GM18870 (cell line): ENCODE data around the gene ZFHX3.

Experiments used
- ATAC-seq: cut with Tn5 transposase; IDR thresholded peaks from one replicate; pipeline ENCODE4 v1.9.1; 2021; ENCODE audit warnings: moderate library complexity; ENCODE audit not compliant: unreplicated experiment

The ZFHX3 gene

DNA sequence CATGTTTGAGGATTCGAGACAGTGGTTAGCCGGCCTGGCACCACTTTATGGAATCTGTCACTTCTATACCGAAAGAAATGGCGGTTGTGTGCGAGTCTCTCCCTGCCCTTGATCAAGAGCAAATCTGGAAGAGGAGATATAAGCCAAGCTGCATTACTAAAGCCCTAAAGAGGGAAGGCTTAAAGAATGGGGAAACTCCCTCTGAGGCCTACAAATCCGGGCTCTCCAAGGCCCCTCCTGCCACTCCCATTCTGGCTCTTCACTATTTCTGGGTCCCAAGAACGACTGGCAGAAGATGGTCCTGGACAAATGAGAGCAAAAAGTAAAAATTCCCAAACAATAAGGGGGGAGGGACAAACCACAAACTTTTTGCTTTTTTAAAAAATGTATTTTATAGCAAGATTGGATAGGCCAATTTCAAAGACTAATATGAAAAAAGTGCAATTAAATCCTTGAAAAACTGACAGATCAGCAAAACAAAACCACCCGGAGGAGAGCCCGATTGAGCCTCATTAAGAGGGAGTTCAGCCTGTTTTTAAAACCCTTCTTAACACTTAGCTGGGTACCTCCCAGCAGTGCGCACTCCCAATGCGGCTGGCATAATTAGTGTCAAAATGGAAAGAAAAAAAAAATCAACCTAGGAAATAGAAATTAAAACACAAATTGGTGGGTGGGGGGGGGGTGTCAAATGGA is 193.5 kb downstream of the ZFHX3 start:
- no peak for ATAC-seq

DNA sequence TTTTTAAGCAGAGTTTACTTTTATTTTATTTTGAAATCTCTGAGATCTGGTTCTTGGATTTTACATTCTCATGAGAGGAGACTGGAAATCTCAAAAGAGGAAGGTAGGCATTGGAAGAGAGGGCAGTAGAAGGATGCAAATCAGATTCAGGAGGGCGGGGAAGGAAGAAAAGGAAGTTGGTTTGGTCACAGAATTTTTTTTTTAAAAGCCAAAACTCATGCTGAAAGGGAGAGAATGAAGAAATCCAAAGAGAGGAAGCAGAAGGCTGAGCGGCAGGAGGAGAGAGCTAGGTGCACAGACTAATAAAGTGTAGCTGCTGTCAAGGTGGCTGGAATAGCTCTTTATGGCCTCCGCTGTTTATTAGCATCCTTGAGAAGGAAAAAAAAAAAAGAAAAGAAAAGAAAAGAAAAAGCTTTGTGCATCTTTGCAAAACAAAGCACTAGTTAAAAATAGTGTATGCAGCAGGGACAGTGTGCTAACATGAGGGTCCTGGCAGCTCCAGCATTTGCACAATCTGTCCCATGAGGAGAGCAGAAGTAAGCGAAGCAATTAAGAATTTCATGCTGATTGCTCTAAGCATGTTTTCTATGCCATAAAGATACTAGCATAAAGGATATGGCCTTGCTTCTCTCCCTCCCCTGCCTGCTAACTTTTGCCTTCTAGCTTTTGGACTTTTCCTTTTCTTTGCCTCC is 194.2 kb downstream of the ZFHX3 start:
- no peak for ATAC-seq

DNA sequence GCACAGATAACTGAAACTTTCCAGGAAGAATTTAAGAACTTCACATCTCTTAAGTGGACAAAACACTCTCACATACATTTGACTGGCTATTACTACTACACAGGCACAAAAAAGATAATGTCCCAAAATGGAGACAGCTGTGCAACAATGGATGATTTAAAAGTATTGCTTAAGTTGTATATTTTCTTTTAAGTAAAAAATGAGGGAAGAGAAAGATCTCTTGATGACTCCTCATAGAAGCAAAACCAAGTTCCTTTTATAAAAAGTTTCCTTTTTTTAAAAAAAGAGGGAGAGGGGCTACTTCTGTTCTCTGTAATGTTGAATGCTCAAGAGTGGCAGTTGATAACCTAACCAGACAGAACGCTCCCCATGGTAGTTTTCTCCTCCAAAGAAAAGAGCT is 195.5 kb downstream of the ZFHX3 start:
- no peak for ATAC-seq

DNA sequence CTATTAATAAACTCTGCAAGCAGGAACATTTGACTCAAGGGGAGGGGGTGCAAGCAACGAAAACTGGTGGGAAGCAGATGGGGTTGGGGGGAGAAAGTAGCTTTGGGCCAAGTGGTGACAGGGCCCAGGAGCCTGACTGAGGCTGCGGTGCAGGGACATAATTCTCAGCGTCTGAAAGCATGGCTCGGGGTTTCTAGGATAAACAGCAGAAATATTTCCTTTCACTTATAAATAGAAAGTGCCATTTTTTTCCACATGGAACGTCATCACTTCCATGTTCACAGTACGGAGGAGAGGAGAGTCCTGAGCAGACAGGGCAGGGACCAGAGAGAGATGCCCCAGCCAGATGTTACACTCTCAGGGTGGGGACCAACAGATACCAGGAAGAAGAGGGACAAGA is 197.1 kb downstream of the ZFHX3 start:
- ATAC-seq, result no peak

DNA sequence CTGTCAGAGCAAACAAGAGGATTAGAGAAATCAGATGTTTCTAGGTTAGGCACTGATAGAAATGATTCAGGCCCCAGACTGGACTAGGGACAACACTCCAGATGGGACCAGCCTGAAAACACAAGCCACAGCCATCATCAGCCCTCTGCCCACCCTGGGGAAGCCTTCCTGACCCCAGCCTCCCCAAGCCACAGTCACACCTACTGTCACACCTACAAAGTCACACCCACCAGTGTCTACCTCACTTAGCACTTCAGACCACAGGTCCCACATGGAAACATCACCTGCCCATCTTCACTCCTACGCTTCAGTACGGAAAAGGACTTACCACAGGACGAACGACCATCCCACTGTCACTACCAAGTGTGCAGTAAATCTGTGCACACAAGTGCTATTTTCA is 197.9 kb downstream of the ZFHX3 start:
- no peak for ATAC-seq

DNA sequence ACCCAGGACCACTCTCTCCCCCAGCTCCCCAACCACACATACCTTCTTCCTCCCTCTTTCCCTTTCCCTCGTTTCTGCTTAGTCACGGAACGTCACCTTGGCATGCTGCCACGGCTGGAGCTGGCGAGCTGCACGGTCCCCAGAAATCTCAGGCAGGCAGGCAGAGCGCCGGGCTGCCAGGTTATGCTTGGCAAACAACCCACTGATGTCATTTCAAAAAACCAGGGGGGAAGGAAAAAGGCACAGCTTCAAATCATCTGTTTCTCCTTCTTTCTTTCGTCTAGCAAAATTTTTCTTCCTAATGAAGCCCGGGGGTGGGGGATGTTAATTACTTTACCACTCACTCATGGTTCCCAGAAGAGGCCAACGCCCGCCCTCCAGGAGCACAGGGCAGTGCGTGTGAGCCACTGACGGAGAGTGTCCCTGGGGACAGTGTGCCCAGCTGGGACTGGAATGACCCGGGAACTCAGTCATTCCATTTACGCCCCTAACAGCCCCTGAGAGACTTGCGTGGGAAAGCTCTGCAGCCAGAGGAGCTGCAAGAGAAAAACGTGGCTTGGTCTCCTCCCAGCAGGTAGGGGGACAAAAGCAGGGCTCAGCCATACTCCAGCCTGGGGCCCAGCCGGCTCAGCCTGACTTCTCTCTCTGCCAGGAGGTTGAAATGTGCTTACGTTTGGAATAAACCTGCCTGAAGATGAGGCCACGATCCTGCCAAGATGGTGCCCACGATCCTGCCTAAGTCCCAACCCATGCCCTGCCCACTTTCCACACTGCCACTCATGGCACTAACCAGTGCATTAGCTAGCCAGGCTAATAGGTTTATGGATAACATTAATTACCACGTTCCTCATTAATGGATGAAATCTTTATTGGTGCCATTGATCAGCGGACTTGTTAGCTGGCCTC is 198.9 kb downstream of the ZFHX3 start:
- ATAC-seq, result no peak

DNA sequence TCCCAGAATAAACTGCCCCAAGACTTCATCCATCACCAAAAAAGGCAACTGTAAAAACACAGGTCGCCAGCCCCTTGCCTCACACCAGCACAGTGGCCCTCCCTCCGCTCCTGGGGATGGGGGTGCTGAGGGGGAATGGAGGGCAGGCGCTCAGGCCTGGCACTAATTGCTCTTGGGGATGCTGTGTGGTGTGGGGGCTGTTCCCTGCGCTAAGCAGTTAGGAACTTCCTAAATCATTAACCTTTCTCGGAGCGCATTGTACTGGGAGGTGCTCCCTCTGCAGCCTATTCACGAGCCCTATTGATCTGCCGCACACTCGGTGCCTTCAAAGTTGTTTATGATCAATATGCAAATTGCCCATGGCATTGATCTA is 199.9 kb downstream of the ZFHX3 start:
- ATAC-seq, result no peak

DNA sequence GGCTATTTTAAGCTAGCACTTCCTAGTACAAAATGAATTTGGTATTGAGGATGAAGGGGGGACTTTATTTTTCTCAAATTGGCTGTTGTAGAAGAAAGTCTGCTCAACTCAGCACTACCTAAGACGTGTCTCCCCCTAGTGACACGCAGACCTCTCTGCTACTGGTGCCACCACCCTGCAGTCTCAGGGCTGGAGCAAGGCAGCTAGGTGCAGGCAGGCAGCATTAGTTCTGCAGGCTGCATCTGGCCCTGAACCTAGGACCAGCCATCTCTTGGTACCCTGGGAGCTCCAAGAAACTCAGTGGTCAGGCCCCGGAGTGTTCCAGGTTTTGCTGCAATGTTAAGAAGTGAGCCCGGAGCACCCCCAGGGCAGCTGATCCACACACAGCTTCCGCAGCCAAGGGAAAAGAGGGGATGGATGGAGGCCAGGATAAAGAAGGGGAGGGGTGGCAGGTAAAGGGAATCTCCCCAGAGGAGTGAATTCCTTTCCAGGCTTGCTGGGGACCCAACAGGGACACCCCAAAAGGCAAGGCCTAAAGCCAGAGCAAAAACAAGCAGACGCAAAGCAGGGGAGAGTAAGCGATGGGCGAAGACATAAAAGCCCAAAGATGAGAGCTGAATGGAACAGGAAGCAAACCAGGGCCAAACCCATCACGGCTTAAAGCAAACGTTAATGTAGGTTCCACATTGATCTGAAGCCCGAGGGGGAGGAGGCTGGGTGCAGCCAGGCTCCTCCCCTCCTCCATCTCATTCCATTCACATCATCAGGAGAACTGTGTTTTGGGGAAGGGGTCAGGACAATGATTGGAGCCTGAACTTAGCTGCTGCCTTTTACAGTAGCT is 200.5 kb downstream of the ZFHX3 start:
- ATAC-seq, result no peak

DNA sequence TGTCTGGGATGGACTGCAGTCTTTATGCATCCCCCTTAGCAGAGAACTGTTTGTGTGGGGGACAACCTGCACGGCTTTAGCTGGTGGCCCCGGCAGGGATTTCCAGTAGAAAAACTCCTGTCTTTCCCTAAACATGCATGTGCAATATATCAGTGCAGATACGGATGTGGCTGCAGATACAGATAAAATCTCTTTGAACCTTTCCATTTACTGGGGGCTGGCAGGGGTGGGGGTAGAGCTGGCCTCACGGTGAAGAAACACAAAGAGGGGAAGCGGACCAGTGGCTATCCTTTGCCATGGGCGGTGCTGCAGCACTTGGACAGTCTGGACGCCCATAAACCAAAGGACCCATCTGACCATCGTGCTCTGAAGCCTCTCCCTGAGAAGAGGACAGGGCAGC is 201.3 kb downstream of the ZFHX3 start:
- no peak for ATAC-seq

DNA sequence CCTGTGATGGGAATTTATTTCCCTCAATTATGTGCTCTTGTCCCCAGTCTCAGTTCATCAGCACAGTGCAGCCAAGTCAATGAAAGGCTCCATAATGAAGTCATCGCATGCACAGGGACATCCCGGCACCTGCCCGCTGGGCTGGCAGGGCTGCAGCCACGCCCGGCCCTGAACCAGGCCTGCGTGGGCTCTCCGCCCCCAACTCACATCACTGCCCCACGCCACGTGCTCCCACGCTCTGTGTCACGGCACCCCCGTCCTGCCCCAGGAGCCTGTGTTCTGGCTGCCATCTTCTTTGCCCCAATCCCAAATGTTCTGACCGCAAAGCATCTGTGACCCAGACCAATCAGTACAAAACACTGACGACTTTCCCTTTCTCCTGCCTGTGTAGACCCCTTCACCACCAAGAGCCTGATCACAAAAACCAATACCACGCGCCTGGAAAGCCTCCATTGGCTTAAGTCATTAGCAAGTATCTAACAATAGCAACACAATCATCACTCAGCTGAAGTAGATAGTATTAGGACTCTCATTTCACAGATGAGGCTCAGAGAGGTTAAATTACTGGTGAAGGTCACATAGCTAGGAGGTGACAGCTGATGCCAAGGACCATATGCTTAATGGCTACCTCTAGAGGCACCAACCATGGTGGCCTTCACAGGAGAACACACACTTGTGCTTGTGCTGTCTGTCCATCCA is 202.5 kb downstream of the ZFHX3 start:
- ATAC-seq, result no peak

DNA sequence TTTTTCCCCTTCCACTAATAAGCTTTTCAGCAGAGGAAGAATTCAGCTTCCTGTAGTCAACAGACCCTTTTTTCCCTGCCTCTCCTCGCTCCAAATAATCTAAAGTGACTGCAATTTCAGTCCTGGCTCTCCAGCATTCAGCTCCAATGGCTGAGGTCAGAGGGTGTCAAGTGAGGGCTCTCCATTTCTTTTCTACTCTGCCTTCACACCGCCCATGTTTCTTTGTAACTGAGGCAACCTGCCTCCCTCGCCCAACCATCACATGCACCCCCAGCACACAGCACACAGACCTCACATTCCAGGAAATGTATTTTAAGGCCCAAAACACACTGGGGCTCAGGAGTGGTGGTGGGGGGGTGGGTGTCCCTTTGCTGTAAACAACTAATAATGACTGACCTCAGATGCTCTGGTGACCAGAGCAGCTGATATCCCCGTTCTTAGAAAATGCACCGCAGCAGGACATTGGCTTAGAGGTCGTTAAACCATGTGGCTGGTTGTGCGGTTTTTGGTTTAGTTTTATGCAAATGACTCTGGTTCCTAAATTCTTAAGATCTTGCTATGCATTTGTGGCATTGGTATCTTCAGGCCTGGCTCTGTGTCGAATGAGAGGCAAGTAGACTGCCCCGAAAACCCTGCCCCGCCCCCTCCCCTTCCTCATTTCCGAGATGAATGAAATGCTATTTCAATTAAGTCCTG is 203.6 kb downstream of the ZFHX3 start:
- ATAC-seq, result no peak

DNA sequence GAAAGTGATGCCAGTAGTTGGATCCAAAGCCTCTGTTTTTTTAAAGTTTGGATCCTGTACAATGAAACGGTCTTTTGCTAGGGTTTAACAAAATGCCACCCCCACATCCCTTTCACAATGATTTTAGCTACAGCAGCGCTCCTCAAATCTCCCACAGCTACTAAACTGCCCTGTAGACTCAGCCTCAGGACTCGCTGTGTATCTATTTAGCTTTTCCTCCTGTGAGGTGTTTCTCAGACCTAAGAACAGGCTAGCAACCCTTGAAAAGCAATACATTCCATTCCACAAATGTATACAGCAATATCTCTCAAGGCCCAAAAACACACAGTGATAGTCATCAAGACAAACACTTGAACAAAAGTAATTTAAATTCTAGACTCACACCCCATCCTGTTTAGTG is 206.4 kb downstream of the ZFHX3 start:
- no peak for ATAC-seq

DNA sequence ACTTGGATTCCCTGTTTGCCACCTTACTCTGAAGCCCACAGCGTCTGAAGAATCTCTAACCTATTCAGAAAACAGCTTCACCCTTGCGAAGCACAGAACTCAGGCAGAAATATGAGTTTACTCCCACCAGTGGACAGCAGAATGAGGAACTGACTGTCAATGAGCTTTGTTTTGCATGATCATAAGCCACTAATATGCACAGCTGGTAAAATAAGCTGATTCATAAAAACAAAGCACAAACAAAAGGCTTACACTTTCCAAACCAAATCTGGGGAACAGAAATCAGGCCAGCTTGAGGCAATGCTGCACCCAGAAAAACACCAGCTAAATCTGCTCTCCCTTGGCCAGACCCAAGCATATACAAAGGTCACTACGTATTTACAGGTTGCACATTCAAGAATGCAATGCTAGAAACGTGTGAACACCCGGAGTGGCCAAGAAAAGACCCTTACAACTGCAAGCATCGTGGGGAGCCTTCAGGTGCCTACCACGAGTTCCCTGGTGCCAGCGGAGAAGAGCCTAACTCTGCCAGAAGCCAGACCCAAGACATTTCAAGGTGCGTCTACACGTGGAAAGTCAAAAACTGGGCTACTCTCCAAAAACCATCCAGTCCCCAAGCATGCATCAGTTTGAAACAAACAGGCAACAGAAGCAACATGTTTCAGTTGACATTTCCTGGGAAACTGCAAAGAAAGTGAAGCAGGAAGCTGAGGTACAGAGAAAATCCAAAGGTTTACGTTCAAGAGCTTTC is 207.1 kb downstream of the ZFHX3 start:
- ATAC-seq, result no peak

DNA sequence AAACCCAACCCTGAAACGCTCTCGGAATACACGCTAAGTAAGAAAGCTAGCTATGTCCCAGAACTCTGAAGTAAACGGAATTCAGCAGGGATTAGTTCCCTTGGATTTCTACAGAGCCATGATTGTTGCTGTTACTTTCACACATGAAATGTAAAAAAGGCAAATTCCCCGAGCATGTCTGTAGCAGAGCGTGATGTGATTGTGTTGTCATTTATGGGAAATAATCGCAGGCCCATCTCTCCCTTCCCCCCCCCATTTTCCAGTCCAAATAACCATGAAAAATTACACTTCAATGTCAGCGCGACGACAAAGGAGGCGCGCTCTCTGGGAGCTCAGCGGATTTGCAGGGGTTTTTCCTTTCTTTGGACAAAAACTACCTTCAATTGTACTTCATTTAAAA is 209.0 kb downstream of the ZFHX3 start:
- no peak for ATAC-seq

DNA sequence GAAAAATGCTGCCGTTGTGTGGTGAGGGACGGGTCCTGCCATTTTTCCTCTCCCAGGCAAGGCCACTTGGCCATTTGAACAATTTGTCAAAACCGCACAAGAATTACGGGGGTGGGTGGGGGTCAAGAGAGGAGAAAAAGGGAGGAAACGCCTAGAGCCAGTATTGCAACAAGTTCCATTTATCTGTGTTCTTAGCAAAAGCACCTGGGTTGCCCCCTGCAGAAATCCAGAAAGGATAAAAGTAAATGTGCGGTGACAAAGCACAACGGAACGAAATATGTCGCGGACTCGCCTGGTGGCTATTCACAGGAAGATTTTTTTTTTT is 209.4 kb downstream of the ZFHX3 start:
- ATAC-seq, result no peak

DNA sequence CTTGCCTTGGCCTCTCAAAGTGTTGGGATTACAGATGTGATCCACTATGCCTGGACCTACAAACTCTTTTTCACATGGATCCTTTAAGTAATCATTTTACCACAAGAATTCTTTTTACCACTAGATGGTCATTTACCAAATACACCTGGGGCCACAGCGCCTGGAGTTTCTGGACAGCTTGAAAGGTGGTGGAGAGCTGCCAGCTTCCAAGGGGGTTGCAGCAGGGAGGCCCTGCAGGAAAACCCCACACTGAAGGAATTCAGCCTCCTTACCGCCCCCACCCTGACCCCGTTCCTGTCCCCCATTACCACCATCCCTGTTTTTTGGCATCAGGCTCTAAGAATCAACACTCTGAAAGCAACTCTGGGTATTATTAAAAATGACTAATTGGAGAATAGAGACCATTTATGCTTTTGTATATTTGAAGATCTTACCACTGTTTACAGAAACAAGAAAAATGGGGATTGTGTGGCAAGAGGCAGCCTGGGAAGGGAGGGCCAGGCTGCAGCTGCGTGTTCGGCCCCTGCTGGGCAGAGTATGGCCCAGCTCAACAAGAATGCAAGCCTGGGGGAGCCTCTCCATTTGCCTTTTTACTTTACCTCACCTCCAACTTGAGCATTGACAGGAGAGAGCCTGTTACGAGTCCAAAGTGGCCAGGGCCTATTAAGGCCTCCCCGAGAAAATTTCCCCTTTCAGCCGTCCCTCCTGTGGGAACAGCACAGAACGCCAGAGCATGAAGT is 209.9 kb downstream of the ZFHX3 start:
- ATAC-seq, result no peak

DNA sequence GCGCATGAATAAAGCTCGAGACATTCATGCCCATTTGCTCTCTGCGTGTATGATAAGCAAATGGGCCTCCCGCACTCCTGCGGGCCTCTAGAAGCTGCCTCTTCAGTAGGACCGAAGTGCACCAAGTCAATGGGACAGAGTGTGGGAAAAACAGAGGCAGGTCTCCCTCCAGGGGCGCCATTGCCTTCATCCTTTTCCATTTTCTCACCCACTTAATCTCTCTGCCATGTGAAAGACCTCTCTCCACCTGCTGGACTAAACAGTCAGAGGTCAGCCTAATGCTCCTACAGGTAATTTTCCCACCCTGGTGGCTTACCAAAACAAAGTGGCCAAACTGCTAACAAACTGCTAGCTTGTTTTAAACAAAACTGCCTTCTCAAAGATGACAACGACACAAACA is 210.9 kb downstream of the ZFHX3 start:
- no peak for ATAC-seq

DNA sequence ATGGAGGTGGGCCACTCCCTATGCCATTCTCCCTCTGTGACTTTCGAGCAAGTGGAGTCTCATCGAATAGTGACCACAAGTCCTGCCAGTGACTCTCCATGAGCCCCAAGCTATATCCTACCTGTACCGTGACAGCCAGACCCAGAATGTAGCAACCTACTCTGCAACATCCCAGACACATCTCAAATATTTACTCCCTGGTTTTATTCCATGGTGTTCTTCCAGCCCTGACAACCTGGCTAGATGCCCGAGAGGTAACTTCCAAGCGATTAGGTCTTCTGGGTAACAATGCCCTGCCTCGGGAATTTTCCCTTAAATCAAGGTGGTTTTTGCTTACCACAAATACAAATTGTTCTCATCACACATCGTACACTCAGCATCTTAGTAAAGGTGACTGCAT is 211.7 kb downstream of the ZFHX3 start:
- no peak for ATAC-seq

DNA sequence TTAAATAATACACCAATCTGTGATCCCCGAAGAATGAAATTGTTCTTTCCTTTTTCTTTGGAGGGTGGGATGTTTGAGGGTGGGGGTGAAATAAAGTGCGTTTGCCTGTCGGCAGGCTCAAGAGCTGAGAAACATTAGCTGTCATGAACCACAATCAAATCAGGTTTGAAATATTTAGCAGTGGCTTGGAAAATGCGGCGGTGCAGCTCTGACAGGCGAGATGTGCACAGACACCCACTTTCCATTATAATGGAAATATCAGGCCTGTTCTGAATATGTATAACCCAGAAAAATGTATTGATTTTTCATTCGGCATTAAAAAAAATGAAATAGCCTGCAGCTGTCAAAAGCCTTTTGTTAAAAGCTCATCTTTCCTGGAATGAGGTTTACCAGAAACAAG is 212.8 kb downstream of the ZFHX3 start:
- no peak for ATAC-seq
